ENCODE measurements around the gene SEC31B.

SEC31B gene

GRCh38 chr10:100448951-100449350 is 70.7 kb downstream of the SEC31B start:
- Histone ChIP-seq H4K20me1 (no peaks in the 10 kb centered on the region), H3K27me3 (no peaks in the 10 kb centered on the region), H3K9ac (0 out of 22 replicates have a peak overlapping the region, but pooled peaks of 1 of the 11 experiments have one; percentile 54), H3K9me3 (replicated peaks in 1 of 11) (peaks cover 0 to 12% (median 4%) of the 10 kb centered on the region in 11 experiments; a peak in 10 of 22 replicates), H3K4me3 (no peak overlapping the region; a peak in 1 of 20 replicates), H3K4me2 (peak overlapping the region in 3 of 11 experiments; percentile 46 to 82 (median 62); a peak in 6 of 22 replicates), H3K4me1 (peaks cover 0 to 22% (median 0%) of the 10 kb centered on the region in 10 experiments; a peak in 6 of 20 replicates), H3K36me3 (no peaks in the 10 kb centered on the region), H3K27ac (peak overlapping the region in 3 of 11 experiments; percentile 40 to 52 (median 49); a peak in 6 of 22 replicates)
- TF ChIP-seq Cebpa-rat (IDR thresholded peaks at IDR 0.05) = no peak

- Histone ChIP-seq H3K4me1 (peaks cover 0 to 22% (median 0%) of the 10 kb centered on the region in 10 experiments; a peak in 6 of 20 replicates), H3K9me3 (replicated peaks in 1 of 11) (peaks cover 0 to 12% (median 4%) of the 10 kb centered on the region in 11 experiments; a peak in 10 of 22 replicates), H3K27ac (no peak overlapping the region), H3K9ac (no peak overlapping the region), H3K4me2 (no peak overlapping the region), H3K36me3 (no peaks in the 10 kb centered on the region), H4K20me1 (no peaks in the 10 kb centered on the region), H3K4me3 (no peak overlapping the region), H3K27me3 (no peaks in the 10 kb centered on the region)
- no peak for TF ChIP-seq Cebpa-rat (IDR thresholded peaks at IDR 0.05)
Measured at GRCh38 chr10:100447663-100448062, 72.0 kb downstream of the SEC31B start.

GRCh38 chr10:100446130-100446761 is 73.4 kb downstream of the SEC31B start:
- Histone ChIP-seq H4K20me1 (no peaks in the 10 kb centered on the region), H3K9ac (no peak overlapping the region), H3K27ac (no peak overlapping the region), H3K27me3 (no peaks in the 10 kb centered on the region), H3K4me2 (no peak overlapping the region), H3K4me3 (no peak overlapping the region), H3K36me3 (no peaks in the 10 kb centered on the region), H3K9me3 (replicated peaks in 1 of 11) (peaks cover 0 to 12% (median 4%) of the 10 kb centered on the region in 11 experiments; a peak in 10 of 22 replicates), H3K4me1 (peaks cover 0 to 22% (median 0%) of the 10 kb centered on the region in 10 experiments; a peak in 6 of 20 replicates)
- TF ChIP-seq Cebpa-rat (IDR thresholded peaks at IDR 0.05) = no peak

- H3K4me3 ChIP-seq = no peak overlapping the region
- H3K9me3 ChIP-seq (replicated peaks in 1 of 11) = peaks cover 0 to 12% (median 4%) of the 10 kb centered on the region in 11 experiments; a peak in 10 of 22 replicates
- no peak overlapping the region for H3K27ac ChIP-seq
- TF ChIP-seq Cebpa-rat (IDR thresholded peaks at IDR 0.05) = no peak
- H3K36me3 ChIP-seq = no peaks in the 10 kb centered on the region
- no peak overlapping the region for H3K9ac ChIP-seq
- no peak overlapping the region for H3K4me2 ChIP-seq
- no peaks in the 10 kb centered on the region for H4K20me1 ChIP-seq
- no peaks in the 10 kb centered on the region for H3K27me3 ChIP-seq
- no peaks in the 10 kb centered on the region for H3K4me1 ChIP-seq
Measured at GRCh38 chr10:100442548-100442947, 77.1 kb downstream of the SEC31B start.

GRCh38 chr10:100438674-100439315 is 80.9 kb downstream of the SEC31B start:
- Histone ChIP-seq H3K4me3 (no peak overlapping the region), H3K27me3 (no peaks in the 10 kb centered on the region), H3K9me3 (replicated peaks in 1 of 11) (no peaks in the 10 kb centered on the region), H3K4me2 (no peak overlapping the region), H3K9ac (no peak overlapping the region), H4K20me1 (no peaks in the 10 kb centered on the region), H3K4me1 (no peaks in the 10 kb centered on the region), H3K27ac (no peak overlapping the region), H3K36me3 (no peaks in the 10 kb centered on the region)
- no peak for TF ChIP-seq Cebpa-rat (IDR thresholded peaks at IDR 0.05)
